Fibroblast of the aortic adventitia (primary cell): ENCODE results near the gene SHOX. TPM values are rescaled to one million over a fixed set of nuclear protein-coding genes. Genes with fewer than 3 reads are reported as not detected.

Source experiments
- DNase-seq: peaks from one replicate; pipeline ENCODE4 v3.0.0-alpha.2; 2010; ENCODE audit warnings: low read depth
- H3K4me3 ChIP-seq: 2 replicates; pipeline ENCODE4 v1.5.1; 2011; ENCODE audit warnings: low read depth, mild to moderate bottlenecking, control low read depth, low read length, moderate library complexity
- total RNA-seq: library from RNA; depleted of rRNA; stranded (reverse); fragments of >200 nt; gene quantifications from 2 replicates; pipeline ENCODE4 v1.2.3, GENCODE V29; 2012; ENCODE audit warnings: low replicate concordance
- TF ChIP-seq, protein P1 (sequence below): IDR thresholded peaks from 2 replicates; pipeline ENCODE4 v1.5.1; 2011; ENCODE audit warnings: mild to moderate bottlenecking, low read length, control low read depth, inconsistent platforms; ENCODE audit not compliant: insufficient read depth

Gene SHOX
- total RNA-seq, 1 donor: not detected

DNA sequence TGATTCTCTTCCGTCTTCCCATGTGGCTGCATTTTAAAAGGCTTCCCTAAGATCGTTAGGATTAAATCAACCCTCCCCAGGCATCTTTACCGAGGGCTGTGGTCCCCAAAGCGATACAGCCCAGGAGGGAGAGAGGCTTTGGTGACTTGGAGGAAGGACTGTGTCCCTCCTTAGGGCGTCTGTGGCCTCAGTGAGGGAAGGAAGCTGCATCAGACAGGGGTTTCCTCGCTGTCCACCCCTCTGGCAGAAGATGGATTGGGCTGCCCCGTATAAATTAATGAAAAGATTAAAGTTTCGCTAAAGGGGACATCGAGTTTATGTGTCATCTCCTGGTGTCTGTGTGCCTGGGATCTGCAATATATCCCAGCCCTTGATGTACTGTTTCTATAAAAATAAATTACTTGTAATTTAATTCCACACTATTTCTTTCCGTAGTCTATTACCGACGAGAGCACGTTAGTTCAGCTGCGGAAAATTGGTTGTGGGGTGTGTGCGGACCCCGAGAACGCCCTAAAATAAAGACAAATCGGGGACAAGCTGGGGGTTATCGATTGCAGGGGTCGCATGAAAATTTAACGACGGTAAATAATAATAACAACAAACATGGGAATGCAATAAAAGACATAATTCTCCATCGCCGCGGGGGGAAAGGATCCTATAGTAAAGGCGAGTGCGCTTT lies 6.5 kb downstream of the SHOX start:
- TF ChIP-seq, protein P1, sequence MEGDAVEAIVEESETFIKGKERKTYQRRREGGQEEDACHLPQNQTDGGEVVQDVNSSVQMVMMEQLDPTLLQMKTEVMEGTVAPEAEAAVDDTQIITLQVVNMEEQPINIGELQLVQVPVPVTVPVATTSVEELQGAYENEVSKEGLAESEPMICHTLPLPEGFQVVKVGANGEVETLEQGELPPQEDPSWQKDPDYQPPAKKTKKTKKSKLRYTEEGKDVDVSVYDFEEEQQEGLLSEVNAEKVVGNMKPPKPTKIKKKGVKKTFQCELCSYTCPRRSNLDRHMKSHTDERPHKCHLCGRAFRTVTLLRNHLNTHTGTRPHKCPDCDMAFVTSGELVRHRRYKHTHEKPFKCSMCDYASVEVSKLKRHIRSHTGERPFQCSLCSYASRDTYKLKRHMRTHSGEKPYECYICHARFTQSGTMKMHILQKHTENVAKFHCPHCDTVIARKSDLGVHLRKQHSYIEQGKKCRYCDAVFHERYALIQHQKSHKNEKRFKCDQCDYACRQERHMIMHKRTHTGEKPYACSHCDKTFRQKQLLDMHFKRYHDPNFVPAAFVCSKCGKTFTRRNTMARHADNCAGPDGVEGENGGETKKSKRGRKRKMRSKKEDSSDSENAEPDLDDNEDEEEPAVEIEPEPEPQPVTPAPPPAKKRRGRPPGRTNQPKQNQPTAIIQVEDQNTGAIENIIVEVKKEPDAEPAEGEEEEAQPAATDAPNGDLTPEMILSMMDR: no peak
- H3K4me3 ChIP-seq: no peak overlapping the region
- DNase-seq: no peak

DNA sequence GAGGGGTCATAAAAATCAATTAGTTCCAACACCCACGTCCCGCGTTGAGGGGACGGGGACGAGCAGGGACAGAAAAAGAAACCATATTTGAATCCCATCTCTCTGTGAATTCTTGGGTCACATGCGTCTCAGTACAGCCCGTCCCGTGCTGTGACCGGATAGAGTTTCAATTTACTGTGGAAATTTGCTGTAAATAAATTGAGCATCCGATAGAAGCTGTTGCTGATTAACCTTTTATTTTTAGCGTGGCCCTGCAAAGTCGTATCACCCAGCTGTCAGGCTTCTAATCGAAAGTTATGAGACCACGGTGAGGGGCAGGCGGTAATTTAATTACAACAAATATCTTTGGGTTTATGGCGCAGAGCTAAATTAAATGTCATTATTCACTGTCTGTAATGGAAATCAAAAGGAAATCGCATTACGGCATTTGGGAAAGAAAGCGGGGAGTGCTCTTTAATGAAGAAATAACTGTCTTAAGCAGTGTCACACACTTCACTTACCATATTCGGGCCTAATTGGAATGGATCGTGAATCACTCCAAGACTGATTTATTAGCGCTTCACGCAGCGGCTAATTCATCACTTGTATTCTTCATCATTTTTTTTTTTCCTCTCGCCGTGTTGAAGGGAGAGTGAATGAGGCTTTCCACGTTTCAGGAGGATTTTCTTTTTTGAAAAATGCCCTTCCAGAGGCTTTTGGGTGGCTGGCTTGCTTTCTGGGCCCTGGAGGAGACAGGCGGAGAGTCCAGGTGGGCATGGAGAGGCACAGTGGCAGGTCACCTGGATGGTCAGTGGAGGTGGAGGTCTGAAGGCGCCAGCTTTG lies 7.3 kb downstream of the SHOX start:
- TF ChIP-seq, protein P1: no peak

DNA sequence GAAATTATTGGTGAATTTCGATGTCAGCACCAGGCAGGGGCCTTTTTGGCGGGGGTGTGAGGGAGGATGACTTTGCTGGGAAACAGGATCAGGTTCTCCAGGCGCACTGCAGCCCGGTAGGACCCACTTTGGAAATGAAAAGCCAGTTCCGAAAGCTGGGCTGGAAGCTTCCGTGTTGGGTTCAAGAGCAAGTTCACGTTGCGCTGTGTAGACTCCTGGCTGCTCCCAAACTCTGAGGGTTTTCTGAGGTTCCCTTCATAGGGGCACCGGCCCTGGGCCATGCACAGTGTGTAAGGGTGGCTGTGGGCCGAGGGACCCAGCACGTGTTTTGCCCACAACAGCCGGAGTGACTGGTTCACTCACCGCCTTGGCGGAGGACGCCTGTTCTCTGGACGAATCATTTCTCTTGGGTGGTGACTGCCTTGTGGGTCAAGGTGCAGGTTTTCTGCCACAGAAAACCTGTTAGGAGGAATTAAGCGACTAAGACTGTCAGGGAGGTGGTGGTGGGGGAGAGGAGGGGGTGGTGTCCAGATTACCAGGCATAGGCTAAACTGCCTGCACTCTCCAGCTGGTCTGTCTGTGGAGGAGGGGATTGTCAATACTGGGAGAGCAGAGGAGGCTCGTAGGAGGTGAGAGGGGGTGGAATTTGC lies 8.0 kb downstream of the SHOX start:
- TF ChIP-seq, protein P1: no peak
- H3K4me3 ChIP-seq: no peak overlapping the region
- DNase-seq: no peak

More for the DNA sequence above, 7.3 kb downstream of the SHOX start:
- DNase-seq: no peak
- no peak overlapping the region for H3K4me3 ChIP-seq

DNA sequence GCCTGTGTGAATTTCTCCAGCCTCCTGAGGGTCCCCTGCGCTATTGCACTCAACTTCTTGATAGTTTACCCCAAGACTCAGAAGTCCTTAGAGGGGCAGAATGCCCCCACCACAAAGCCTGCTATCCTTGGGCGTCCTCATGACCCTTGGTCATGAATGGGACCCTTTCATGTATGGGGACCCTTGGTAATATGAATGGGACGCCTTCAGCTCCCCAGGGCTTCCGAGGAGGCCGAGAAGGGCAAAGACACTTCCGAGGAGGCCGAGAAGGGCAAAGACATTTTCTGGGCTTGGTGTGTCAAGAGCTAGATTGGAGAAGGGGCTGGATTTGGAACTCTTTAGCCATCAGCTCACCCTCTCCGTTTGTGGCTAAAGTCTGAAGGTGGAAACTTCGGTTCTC lies 8.6 kb downstream of the SHOX start:
- TF ChIP-seq, protein P1: no peak
- no peak for DNase-seq
- no peak overlapping the region for H3K4me3 ChIP-seq

DNA sequence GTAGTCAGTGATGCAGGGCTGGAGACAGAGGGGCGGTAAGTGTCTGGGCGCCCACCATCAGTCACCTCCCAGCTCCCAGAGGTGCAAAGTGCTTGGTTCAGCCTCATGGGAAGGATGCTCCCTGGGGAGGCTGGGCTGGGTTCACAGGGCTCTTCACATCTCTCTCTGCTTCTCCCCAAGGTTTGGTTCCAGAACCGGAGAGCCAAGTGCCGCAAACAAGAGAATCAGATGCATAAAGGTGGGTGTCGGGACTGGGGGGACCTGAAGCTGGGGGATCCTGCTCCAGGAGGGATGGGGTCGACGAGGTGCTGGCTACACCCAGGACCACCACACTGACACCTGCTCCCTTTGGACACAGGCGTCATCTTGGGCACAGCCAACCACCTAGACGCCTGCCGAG lies 10.1 kb downstream of the SHOX start:
- TF ChIP-seq, protein P1: no peak
- H3K4me3 ChIP-seq: no peak overlapping the region
- no peak for DNase-seq

DNA sequence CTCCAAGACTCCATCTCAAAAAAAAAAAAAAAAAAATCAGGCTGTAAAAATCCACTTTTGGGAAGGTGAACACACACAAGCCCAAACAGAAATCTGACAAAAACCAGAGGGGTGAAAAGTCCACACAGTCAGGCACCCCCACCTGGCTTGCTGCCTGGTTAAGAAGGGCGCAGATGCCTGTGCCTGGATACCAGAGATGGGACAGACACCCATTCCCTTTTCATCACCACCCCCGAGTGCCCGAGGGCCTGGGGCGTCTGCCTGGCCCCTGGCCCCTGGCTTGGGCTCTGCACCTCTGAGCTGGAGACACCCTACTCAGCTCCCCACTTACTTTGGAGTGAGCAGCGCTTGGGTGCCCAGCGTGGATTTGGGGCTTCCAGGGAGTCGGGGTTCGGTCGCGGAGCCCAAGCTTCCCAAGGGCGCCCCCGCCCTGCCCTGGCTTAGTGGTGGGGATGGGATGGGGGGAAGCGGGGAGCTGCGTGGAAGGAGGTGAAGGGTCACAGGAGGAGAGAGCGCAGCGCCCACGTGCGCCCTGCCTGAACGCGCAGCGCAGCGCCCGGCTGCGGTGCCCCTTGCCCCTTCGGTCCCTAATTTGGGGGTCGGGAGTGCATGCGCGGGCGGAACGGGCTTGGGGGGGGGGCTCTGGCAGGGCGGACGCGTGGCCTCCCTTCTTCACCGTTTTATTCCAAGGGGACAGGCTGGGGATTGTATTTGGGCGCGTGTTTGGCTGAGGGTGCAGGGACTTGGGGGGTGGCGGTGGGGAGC lies 11.3 kb downstream of the SHOX start:
- DNase-seq: no peak
- TF ChIP-seq, protein P1: no peak
- no peak overlapping the region for H3K4me3 ChIP-seq
